Esophagus squamous epithelium (tissue), 5 donors: ENCODE data around the gene TMEM240. TPM values are rescaled to one million over a fixed set of nuclear protein-coding genes. Genes with fewer than 3 reads are reported as not detected.
"Not testable (repeated sequence)": the region's sequence is repeated elsewhere in the genome, so short reads cannot be mapped to it uniquely, and the experiment has no call there.

Source experiments
- DNase-seq: peaks from one replicate; lab custom pipeline; 2025; lab: John Stamatoyannopoulos, UW
- H3K27ac ChIP-seq, 4 donors: fragments of 200-600 bp; sonication (generic); one replicate each; pipeline ENCODE4 v1.5.1; 2016 to 2019; ENCODE audit warnings: mild to moderate bottlenecking in 1 of 4
- H3K27me3 ChIP-seq, 4 donors: fragments of 200-600 bp; sonication (generic); 1 replicate in 3 of 4; 2 replicates in 1 of 4; pipeline versions ENCODE4 v1.5.1 to v1.6.0; 2017 to 2021; ENCODE audit warnings: antibody characterized with exemption in 1 of 4
- H3K36me3 ChIP-seq, 3 donors: fragments of 200-600 bp; sonication (generic); one replicate each; pipeline ENCODE4 v1.5.1; 2016 to 2019
- H3K4me1 ChIP-seq, 3 donors: fragments of 200-600 bp; sonication (generic); one replicate each; pipeline ENCODE4 v1.5.1; 2017 to 2019
- H3K4me3 ChIP-seq, 4 donors: fragments of 200-600 bp; sonication (generic); 1 replicate in 3 of 4; 2 replicates in 1 of 4; pipeline ENCODE4 v1.5.1; 2016 to 2019; ENCODE audit warnings: mild to moderate bottlenecking in 2 of 4, moderate library complexity in 1 of 4
- H3K9me3 ChIP-seq, 3 donors: fragments of 200-600 bp; sonication (generic); one replicate each; pipeline ENCODE4 v1.5.1; 2016 to 2019
- POLR2A ChIP-seq, 4 donors: fragments of 450-650 bp; IDR thresholded peaks; one replicate each; pipeline ENCODE4 v1.6.1; 2017; ENCODE audit warnings: antibody characterized with exemption in 4 of 4, mild to moderate bottlenecking in 4 of 4, moderate library complexity in 3 of 4
- WGBS, 2 donors: methylation state at CpG; one replicate each; pipeline ENCODE4 v1.1.5; 2018; 5-methylcytosine and 5-hydroxymethylcytosine counted together
- intact Hi-C: fragments of 100-400 bp; cut with DNase I; formaldehyde crosslinking; loops from one replicate; pipeline ENCODE4 v1.15.0; 2022
- total RNA-seq, 4 donors: library from RNA; depleted of rRNA; stranded (reverse); fragments of >200 nt; gene quantifications; one replicate each; pipeline ENCODE4 v1.1.0, GENCODE V29; 2016
- TF ChIP-seq, protein P1 (sequence below), 6 experiments: fragments of 450-650 bp in 4 of 6; fragments of 200-600 bp in 2 of 6; sonication (generic) in 2 of 6; IDR thresholded peaks; one replicate each; pipeline ENCODE4 v1.5.1; 2016 to 2019; ENCODE audit warnings: antibody characterized with exemption in 6 of 6, mild to moderate bottlenecking in 4 of 6, moderate library complexity in 4 of 6
- donor health status: DM: yes; HTN: yes; CAD: no.

TMEM240 gene
- total RNA-seq, 4 donors from 2014 or later: 2.7 TPM; not detected in 3

DNA sequence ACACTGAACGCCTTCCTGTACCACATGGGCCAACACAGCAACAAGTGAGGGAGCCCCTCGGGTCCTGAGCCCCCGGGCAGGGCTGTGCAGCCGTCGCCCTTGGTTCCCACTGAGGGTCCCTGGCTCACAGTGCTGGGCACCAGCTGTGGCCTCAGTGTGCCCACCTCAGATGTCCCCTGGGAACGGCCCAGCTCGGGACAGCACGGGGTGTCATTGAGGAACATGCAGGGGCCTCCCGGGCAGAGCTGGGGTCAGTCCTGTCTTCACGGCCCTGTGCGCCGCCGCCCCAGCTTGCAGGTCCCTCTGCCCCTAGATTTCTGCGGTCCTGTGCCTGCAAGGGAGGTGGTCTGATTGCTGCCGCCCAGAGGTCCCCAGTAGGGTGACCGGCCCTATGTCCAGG lies 51.2 kb downstream of the TMEM240 start:
- intact Hi-C loops: no loop called here
- no peak for DNase-seq
- peaks cover 27 to 100% (median 38%) of the 10 kb centered on the region in 3 donors for H3K36me3 ChIP-seq
- H3K4me3 ChIP-seq: no peak overlapping the region
- H3K9me3 ChIP-seq: peaks cover 0 to 12% (median 6%) of the 10 kb centered on the region in 3 donors
- H3K27me3 ChIP-seq: no peaks in the 10 kb centered on the region
- no peaks in the 10 kb centered on the region for H3K4me1 ChIP-seq
- no peak overlapping the region for H3K27ac ChIP-seq
- 94 to 95% methylated on average over 3 to 10 of the region's 16 CpGs for WGBS, 2 donors
- TF ChIP-seq POLR2A (IDR thresholded peaks at IDR 0.05): no peak
- TF ChIP-seq, protein P1, sequence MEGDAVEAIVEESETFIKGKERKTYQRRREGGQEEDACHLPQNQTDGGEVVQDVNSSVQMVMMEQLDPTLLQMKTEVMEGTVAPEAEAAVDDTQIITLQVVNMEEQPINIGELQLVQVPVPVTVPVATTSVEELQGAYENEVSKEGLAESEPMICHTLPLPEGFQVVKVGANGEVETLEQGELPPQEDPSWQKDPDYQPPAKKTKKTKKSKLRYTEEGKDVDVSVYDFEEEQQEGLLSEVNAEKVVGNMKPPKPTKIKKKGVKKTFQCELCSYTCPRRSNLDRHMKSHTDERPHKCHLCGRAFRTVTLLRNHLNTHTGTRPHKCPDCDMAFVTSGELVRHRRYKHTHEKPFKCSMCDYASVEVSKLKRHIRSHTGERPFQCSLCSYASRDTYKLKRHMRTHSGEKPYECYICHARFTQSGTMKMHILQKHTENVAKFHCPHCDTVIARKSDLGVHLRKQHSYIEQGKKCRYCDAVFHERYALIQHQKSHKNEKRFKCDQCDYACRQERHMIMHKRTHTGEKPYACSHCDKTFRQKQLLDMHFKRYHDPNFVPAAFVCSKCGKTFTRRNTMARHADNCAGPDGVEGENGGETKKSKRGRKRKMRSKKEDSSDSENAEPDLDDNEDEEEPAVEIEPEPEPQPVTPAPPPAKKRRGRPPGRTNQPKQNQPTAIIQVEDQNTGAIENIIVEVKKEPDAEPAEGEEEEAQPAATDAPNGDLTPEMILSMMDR (IDR thresholded peaks at IDR 0.05): no peak

DNA sequence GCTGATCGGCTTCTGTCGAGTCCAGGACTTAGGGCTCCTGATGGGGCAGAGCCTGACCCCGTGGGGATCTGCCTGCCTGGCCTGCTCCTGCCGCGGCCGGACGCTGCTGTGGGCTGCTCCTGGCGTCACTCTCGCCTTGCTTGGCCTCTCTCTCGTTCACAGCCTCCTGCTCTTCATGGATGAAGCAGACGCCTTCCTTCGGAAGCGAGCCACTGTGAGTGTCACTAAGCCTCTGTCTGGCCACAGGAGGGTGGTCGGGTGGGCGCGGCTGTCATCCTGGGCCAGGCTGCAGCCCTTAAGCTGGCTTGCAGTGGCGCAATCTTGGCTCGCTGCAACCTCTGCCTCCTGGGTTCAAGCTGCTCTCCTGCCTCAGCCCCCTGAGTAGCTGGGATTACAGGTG lies 52.7 kb downstream of the TMEM240 start:
- WGBS, 2 donors: 90 to 97% methylated on average over 4 to 16 of the region's 18 CpGs
- no peak overlapping the region for H3K27ac ChIP-seq
- H3K27me3 ChIP-seq: no peaks in the 10 kb centered on the region
- no peak for DNase-seq
- no peaks in the 10 kb centered on the region for H3K4me1 ChIP-seq
- H3K36me3 ChIP-seq: peaks cover 37 to 100% (median 52%) of the 10 kb centered on the region in 3 donors
- intact Hi-C loops: no loop called here
- no peak for TF ChIP-seq POLR2A (IDR thresholded peaks at IDR 0.05)
- TF ChIP-seq, protein P1 (IDR thresholded peaks at IDR 0.05): no peak
- no peak overlapping the region for H3K4me3 ChIP-seq
- H3K9me3 ChIP-seq: peaks cover 0 to 6% (median 0%) of the 10 kb centered on the region in 3 donors

DNA sequence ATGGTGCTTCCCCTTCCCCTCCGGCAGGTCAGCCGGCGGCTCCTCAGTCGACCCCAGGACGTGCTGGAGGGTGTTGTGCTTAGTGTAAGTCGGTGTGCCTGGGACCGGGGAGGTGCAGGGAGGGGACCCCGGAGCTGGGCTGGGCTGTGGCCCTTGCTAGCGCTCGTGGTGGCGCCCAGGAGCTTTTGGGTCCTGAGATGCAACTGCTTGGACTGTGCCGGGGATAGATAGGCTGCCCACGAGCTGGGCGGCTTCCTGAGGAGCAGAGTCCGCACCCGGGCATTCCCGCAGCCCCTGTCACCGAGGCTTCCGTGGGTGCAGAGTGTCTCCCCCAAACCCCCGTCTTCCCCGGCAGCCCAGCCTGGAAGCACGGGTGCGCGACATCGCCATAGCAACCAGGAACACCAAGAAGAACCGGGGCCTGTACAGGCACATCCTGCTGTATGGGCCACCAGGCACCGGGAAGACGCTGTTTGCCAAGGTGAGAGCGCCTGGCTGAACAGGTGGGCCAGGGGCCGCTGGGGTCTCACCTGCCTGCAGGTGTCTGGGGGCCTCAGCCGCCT lies 54.6 kb downstream of the TMEM240 start:
- H3K27me3 ChIP-seq, H3K4me1 ChIP-seq, H3K4me3 ChIP-seq, H3K27ac ChIP-seq, H3K9me3 ChIP-seq, intact Hi-C loops, DNase-seq: not testable (repeated sequence)
- WGBS, 2 donors: 80% methylated on average over 2 of the region's 31 CpGs; no CpG with 5 or more reads in 1 of the 2 donors
- H3K36me3 ChIP-seq: peaks cover 28 to 96% (median 55%) of the 10 kb centered on the region in 3 donors

DNA sequence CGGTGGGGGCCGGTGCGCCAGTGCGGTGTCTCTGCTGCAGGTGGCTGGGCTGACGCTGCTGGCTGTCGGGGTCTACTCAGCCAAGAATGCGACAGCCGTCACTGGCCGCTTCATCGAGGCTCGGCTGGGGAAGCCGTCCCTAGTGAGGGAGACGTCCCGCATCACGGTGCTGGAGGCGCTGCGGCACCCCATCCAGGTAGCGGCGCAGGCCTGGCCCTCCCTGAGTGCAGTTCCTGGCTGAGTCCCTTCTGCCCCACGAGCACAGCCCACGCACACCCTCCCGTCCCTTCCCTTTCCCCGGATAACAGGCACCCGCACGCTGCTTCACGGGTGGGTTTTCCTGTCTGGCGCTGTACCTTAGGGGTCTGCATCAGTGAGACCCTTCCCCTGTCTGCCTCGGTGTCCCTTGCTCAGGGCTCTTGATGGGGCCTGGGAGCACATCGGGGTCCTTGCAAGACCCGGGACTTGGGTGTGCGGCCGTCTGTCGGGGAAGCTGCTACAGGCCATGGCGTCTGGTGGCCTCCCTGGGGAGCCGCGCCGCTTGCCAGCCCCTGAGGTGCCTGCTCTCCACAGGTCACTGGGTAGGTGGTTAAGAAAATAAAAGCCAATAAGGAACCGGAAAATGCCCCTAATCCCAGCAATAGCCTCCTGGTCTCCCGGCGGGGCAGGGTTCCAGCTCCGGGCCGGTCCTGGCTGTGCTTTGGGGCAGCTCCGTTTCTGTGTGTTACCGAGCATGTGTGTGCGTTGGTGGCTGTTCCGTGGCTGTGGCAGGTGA lies 55.3 kb downstream of the TMEM240 start:
- not testable (repeated sequence) for DNase-seq

More for the DNA sequence above, 55.3 kb downstream of the TMEM240 start:
- intact Hi-C loops, H3K4me1 ChIP-seq, H3K9me3 ChIP-seq, H3K27me3 ChIP-seq, H3K4me3 ChIP-seq, H3K27ac ChIP-seq: not testable (repeated sequence)
- H3K36me3 ChIP-seq: peaks cover 25 to 96% (median 59%) of the 10 kb centered on the region in 3 donors
- WGBS, 2 donors: 90 to 95% methylated on average over 8 to 9 of the region's 46 CpGs

Other genes with a start within 250 kb of the TMEM240 start
- 10 to 100 TPM; 36.4 to 66.7 (median 56.9) TPM for gene ACAP3, start 232.7 kb downstream of the TMEM240 start, total RNA-seq
- gene PUSL1, start 232.0 kb downstream of the TMEM240 start, total RNA-seq: 10 to 100 TPM; 20.0 to 52.5 (median 33.2) TPM
- gene INTS11, start 216.0 kb downstream of the TMEM240 start, total RNA-seq: 10 to 100 TPM; 61.5 to 82.0 (median 63.6) TPM
- 10 to 100 TPM; 27.7 to 75.2 (median 33.4) TPM for gene CPTP, start 215.8 kb downstream of the TMEM240 start, total RNA-seq
- under 1 TPM; 0.13 to 0.57 (median 0.30) TPM for gene TAS1R3, start 209.3 kb downstream of the TMEM240 start, total RNA-seq
- gene DVL1, start 191.2 kb downstream of the TMEM240 start, total RNA-seq: 100 to 1,000 TPM in 1 of 4 donors, 10 to 100 TPM in 3; 63.5 to 111 (median 88.0) TPM
- 10 to 100 TPM in 2 of 4 donors, 1 to 10 TPM in 1, under 1 TPM in 1; 0.45 to 33.8 (median 12.8) TPM for gene MXRA8, start 182.1 kb downstream of the TMEM240 start, total RNA-seq
- 100 to 1,000 TPM in 3 of 4 donors, 10 to 100 TPM in 1; 92.7 to 134 (median 123) TPM for gene AURKAIP1, start 165.4 kb downstream of the TMEM240 start, total RNA-seq
- gene CCNL2, start 141.3 kb downstream of the TMEM240 start, total RNA-seq: 100 to 1,000 TPM in 2 of 4 donors, 10 to 100 TPM in 2; 42.5 to 213 (median 104) TPM
- 100 to 1,000 TPM in 3 of 4 donors, 10 to 100 TPM in 1; 98.0 to 157 (median 116) TPM for gene MRPL20, start 133.3 kb downstream of the TMEM240 start, total RNA-seq
- gene ANKRD65, start 119.3 kb downstream of the TMEM240 start, total RNA-seq: 10 to 100 TPM in 2 of 4 donors, 1 to 10 TPM in 2; 4.7 to 28.3 (median 14.4) TPM
- gene VWA1, start 104.9 kb downstream of the TMEM240 start, total RNA-seq: 10 to 100 TPM; 20.0 to 55.0 (median 34.6) TPM
- gene ATAD3C, start 90.9 kb downstream of the TMEM240 start, total RNA-seq: under 1 TPM; under 0.01 to 1.00 (median 0.28) TPM
- gene ATAD3B, start 68.9 kb downstream of the TMEM240 start, total RNA-seq: 10 to 100 TPM in 3 of 4 donors, 1 to 10 TPM in 1; 9.9 to 40.1 (median 24.1) TPM
- gene ATAD3A, start 28.5 kb downstream of the TMEM240 start, total RNA-seq: 10 to 100 TPM; 27.0 to 53.8 (median 32.6) TPM
- gene SSU72, start 34.2 kb upstream of the TMEM240 start, total RNA-seq: 100 to 1,000 TPM in 3 of 4 donors, 10 to 100 TPM in 1; 98.4 to 125 (median 124) TPM
- gene FNDC10, start 59.5 kb upstream of the TMEM240 start, total RNA-seq: 10 to 100 TPM in 1 of 4 donors, 1 to 10 TPM in 3; 5.8 to 15.6 (median 7.9) TPM
- gene MIB2, start 74.9 kb upstream of the TMEM240 start, total RNA-seq: 10 to 100 TPM; 80.0 to 99.8 (median 96.6) TPM
- 1 to 10 TPM in 3 of 4 donors, under 1 TPM in 1; 0.49 to 7.6 (median 2.7) TPM for gene MMP23B, start 91.5 kb upstream of the TMEM240 start, total RNA-seq
- gene CDK11B, start 118.4 kb upstream of the TMEM240 start, total RNA-seq: 10 to 100 TPM; 10.1 to 17.2 (median 13.7) TPM
- 10 to 100 TPM; 13.2 to 34.3 (median 25.7) TPM for gene SLC35E2B, start 152.2 kb upstream of the TMEM240 start, total RNA-seq
- 10 to 100 TPM; 12.7 to 32.2 (median 22.4) TPM for gene CDK11A, start 183.7 kb upstream of the TMEM240 start, total RNA-seq
- 10 to 100 TPM; 36.1 to 57.6 (median 39.5) TPM for gene NADK, start 237.8 kb upstream of the TMEM240 start, total RNA-seq